CD4-positive, alpha-beta T cell treated with Interleukin-6 for 4 hours (primary cell): ENCODE results near the gene PARD6G.
"Not testable (repeated sequence)": the region's sequence is repeated elsewhere in the genome, so short reads cannot be mapped to it uniquely, and the experiment has no call there.

Experiments
- DNase-seq: peaks from one replicate; pipeline ENCODE4 v3.0.0-alpha.2; 2020; ENCODE audit warnings: mixed read lengths

PARD6G gene

GRCh38 chr18:80247393-80247841 lies at the start of gene PARD6G:
PARD6G (minus strand) TSS chr18:80247514; CDS start chr18:80247348, 166 bp downstream.
- DNase-seq: peak; percentile 50

GRCh38 chr18:80262241-80263033 lies 15.1 kb upstream of the PARD6G start:
- DNase-seq: not testable (repeated sequence)

GRCh38 chr18:80259610-80260009 lies 12.3 kb upstream of the PARD6G start:
- no peak for DNase-seq

- DNase-seq: no peak
Observed at GRCh38 chr18:80258640-80259039, 11.3 kb upstream of the PARD6G start.

- DNase-seq: peak; percentile 41
Observed at GRCh38 chr18:80257579-80258543, 10.5 kb upstream of the PARD6G start.

GRCh38 chr18:80254971-80255500 lies 7.7 kb upstream of the PARD6G start:
- no peak for DNase-seq

- no peak for DNase-seq
Observed at GRCh38 chr18:80253871-80254492, 6.7 kb upstream of the PARD6G start.

- DNase-seq: no peak
Observed at GRCh38 chr18:80253236-80253635, 5.9 kb upstream of the PARD6G start.

- DNase-seq: no peak
Observed at GRCh38 chr18:80252136-80252535, 4.8 kb upstream of the PARD6G start.

- no peak for DNase-seq
Observed at GRCh38 chr18:80251700-80252099, 4.4 kb upstream of the PARD6G start.

GRCh38 chr18:80250740-80251364 lies 3.5 kb upstream of the PARD6G start:
- no peak for DNase-seq

- DNase-seq: no peak
Observed at GRCh38 chr18:80249217-80250093, 2.1 kb upstream of the PARD6G start.

- no peak for DNase-seq
Observed at GRCh38 chr18:80246445-80247392, 595 bp downstream of the PARD6G start.

- no peak for DNase-seq
Observed at GRCh38 chr18:80245781-80246444, 1.4 kb downstream of the PARD6G start.

GRCh38 chr18:80244956-80245730 lies 2.2 kb downstream of the PARD6G start:
- no peak for DNase-seq

GRCh38 chr18:80244167-80244566 lies 3.1 kb downstream of the PARD6G start:
- no peak for DNase-seq

- DNase-seq: no peak
Observed at GRCh38 chr18:80243204-80243603, 4.1 kb downstream of the PARD6G start.

GRCh38 chr18:80241919-80242777 lies 5.2 kb downstream of the PARD6G start:
- no peak for DNase-seq
